Activated T-helper 1 cell treated with Interleukin-2 at 50 U/mL for 16 hours (primary cell): ENCODE measurements around the gene ACSF3.

Experiments
- DNase-seq: peaks from one replicate; pipeline ENCODE4 v3.0.0-alpha.2; 2020; ENCODE audit warnings: low read depth

The ACSF3 gene

DNA sequence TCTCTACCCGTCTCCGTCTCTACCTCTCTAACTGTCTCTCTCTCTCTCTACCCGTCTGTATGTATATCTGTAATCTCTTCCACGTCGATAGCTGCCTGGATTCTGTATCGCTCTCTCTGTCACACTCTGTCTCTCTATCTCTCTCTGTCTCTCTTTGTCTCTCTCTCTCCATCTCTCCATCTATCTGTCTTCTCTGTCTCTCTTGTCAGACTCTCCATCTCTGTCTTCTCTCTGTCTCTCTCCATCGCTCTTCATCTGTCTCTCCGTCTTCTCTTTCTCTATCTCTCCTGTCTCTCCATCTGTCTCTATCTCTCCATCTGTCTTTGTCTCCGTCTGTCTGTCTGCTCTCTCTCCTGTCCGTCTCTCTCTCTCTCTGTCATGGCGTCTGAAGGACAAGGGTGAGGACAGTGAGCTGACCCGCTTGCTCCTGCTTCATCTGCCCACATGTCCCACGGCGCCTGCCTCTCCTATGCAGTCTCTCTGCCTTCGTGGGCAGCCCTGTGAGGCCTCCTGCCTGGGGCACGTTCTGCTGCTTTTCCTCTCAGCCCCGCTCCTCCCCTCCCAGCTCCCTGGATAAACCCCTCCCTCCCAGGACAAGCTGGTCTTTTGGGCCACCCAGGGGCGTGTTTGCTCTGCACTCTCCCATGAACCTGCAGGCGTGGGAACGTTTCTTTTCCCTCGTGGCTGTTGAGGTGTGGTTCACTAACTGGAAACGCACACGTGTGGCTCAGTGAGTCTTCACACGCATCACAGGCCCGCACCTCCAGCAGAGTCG, 18.9 kb downstream of the ACSF3 start:
- no peak for DNase-seq

DNA sequence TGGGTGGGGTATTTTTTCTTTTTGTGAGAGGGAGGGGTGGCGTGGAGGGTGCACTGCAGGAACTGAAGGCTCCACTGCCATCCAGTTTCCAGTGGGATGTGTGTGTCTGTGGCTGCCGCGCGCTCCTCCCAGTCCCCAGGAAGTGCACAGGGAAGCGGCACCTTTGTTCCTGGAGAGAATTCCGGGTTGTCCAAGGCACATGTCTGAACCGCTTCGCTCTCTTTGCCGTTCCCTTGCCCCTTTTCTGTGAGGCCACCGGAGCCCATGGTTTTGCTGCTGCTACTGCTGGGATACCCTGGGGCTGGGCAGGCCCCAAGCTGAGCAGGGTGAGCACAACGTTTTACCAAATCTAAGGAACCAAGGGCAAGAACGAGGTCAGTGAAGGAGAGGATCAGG, 19.5 kb downstream of the ACSF3 start:
- no peak for DNase-seq

DNA sequence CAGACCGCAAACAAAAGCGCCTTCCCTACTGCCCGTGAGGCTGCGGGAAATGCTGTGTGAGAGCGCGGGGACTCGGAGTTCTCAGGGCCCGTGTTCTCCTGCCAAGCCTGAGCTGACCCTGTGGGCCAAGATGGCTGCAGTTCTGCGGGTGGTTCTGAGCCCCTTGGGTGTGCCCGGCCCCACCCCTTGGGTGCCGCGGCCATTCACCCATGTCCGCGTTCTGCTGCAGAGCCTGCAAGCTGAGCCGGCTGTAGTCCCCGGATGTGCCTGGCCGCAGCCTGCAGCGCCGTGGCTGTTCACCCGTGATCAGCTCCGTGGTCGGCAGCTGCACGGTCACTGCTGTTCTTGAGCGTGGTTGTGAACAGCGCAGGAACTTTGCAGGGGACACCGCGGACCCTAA, 20.0 kb downstream of the ACSF3 start:
- DNase-seq, result no peak

DNA sequence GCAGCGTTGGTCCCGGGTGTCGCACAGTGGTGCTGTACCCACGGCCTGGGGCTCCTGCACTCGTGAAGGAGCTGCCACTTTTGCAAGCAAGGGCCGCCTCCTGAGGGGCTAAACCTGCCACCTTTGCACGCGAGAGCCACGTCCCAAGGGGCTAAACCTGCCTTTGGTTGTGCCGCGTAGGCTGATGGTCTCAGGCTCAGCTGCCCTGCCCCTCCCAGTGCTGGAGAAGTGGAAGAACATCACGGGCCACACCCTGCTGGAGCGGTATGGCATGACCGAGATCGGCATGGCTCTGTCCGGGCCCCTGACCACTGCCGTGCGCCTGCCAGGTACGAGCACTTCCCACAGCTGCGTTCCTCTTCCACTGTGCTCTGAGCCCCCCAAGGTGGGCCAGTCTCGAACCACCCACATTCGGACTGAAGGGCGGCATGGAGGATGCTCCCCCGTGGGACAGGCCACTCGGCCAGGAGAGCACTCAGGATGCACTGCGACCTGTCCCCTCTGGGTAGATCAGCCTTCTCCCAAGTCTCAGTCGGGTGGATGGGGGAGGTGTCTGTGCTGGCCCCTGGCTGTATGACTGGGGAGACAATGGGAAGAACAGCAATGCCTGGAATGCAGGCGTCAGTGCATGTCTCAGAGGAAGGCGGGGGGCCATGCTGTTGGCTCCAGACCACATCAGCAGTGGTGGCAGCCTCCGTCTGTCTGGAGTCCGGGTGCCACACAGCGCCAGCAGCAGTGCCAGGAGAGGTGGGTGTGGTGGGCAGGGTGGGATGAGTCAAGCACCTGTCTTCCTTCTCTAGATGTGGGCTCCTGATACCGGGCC, 20.7 kb downstream of the ACSF3 start:
- no peak for DNase-seq

DNA sequence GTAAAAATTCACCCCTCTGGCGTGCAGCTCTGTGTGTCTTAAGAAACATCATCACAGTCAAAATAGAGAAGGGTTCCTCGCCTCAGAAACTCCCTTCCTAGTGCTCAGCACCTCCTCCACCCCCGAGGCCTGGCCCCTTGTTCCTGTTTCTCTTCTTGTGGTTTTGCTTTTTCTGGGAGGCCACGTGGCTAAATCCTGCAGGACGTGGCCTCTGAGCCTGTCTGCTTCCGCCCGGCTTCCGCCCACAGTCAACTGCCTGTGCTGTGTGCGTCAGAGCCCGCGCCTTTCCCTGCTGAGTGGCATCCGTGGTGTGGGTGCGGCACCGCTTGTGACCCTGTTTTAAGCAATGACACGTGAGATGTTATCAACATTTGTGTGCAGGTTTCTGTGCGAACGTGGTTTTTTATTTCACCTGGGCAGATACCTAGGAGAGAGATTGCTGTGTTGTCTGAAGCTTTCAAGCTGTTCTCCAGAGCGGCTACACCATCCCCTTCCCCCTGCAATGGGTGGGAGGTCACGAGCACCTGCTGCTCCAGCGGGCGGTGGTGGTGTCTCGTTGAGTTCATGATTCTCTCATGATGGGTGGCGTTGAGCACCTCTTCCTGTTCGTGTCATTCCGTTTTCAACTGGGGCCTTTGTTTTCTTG, 21.7 kb downstream of the ACSF3 start:
- peak; percentile 87 for DNase-seq

DNA sequence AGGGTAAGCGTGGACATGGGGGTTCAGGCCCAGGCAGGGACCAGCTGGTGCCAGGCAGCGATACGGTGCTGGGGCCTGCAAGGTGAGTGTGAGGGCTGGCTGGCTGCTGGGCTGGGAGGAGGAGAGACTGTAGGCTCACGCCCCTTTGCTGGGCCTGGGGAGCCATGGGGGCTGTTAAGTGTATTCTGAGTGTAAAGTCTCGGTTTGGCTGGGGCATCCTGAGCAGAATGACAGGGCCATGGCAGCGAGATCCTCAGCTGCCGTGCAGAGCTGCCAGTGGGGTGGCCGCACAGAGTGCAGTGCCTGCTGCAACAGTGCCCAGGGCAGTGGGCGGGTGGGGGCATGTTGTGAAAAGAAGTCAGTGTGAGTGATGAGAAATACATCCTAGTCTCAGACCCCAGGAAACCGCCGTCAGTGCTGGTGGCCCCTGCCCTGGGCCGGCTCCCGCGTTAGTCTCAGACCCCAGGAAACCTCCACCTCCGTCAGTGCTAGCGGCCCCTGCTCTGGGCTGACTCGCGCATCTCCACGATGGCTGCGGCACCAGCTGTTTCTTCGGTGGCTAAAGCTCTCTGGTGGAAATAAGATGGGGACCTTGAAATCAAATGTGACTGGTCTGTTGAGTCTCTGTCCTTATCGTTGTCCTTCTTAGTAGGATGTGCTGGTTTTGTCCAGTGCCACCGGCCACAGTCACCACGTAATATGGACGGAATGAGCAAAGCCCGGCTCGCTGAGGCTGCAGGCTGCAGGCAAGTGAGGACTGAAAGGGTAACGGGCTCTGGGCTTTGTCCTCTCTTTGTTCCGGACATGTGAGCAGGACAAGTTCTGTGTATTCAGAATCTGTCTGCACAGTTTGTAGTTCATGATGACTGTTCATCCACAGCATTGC, 22.9 kb downstream of the ACSF3 start:
- DNase-seq, result no peak

DNA sequence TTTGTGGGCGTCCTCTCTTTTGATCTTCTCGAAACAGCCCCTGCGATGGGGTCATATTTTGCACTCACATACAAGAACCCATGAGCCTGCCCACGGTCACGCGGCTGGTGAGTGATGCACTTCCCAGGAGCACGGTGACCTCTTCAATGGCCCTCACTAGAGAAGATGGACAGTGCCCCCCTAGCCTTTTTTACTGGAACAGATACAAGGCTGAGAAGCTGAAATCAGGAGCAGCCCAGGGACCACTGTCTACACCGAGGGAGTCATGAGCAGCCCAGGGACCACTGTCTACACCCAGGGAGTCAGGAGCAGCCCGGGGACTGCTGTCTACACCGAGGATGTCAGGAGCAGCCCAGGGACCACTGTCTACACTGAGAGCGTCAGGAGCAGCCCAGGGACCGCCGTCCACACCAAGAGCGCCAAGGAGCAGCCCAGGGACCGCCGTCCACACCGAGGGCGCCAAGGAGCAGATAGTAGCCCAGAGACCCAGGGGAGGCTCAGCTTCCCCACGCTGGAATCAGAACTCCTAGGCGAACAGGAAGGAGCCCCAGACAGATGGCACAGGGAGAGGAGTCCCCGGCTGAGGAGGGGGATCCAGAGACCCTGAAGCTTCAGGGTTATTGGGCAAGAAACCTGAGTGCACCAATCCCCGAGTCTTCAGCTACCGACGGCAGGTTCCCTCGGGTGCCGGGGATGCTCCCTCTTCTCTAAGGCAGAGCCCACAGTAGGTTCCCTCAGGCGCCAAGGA, 23.7 kb downstream of the ACSF3 start:
- DNase-seq, result no peak

DNA sequence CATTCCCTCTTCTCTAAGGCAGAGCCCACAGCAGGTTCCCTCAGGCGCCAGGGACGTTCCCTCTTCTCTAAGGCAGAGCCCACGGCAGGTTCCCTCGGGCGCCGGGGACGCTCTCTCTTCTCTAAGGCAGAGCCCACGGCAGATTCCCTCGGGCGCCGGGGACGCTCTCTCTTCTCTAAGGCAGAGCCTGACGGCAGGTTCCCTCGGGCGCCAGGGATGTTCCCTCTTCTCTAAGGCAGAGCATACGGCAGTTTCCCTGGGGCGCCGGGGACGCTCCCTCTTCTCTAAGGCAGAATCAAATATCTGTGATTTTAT, 24.3 kb downstream of the ACSF3 start:
- no peak for DNase-seq

DNA sequence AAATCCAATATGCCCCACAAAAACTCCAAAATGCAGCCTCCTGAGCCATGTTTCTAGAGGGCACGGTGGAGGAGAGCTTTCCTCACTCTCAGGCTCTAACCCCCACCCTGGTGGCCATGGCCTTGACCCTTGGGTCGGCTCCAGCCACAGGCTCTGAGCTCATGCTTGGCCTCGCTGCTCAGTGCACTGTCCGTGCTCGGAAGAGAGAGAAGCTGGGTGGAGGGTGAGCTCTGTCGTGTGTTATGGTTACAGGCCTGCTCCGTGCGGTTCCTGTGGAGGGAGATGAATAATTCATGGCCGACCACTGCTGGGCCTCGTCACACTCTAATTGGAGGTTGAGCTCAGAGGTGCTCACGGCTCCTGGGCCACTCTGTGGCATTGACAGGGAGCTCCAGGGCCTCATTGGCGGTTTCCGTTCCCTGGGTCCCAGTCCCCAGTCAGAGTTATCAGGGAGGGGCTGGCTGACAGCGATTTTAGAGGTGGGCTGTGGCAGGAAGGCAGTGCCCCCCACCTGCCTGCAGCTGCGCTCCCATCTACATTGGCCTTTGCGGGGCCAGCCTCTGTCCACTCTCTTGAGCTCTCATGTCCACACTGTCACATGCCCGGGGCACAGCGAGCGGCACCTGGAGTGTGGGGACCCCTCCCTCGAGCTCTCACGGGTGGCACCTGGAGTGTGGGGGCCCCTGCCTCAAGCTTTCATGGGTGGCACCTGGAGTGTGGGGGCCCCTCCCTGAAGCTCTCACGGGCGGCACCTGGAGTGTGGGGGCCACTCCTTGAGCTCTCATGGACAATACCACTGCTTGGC, 24.9 kb downstream of the ACSF3 start:
- DNase-seq, result no peak

DNA sequence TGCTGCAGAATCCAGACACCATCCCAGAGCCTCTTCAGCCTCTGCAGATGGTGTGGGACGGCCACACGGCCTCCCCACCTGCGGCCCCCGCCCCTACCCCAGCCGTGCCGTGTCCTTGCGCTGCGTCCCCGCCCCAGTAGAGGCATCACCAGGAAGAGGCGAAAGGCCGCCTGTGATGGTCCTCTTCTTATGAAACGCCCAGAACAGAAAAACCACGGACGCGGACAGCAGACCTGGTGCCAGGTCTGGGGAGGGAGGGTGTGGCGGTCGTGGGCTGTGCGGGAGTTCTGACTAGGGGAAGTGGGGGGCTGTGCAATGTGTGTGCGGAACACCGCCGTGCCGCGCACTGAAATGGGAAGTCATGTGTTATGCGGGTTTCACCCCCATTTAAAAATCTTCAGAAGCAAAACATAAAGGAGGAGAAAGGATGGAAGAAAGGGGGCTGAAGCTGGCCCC, 25.5 kb downstream of the ACSF3 start:
- no peak for DNase-seq

DNA sequence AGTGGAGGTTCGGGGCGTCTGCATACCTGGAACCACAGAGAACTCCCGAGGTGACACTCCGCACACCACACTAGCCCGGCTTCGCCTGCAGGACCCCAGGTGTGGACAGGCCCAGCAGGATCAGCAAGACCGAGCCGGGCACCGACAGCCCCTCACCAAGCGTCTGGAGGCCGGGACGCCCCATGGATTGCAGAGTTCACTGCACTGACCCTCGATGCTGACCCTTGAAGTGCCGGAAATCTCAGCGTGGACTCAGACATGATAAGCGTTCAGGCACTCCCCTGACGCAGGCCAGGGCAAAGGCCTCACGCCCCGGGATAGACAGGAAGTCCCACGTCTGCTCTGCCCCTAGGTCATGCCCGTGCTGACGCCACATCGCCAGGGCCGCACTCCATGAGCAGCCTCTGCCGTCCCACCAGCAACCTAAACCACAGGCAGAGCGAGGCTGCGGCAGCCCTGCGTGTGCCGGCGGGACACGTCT, 26.0 kb downstream of the ACSF3 start:
- no peak for DNase-seq

DNA sequence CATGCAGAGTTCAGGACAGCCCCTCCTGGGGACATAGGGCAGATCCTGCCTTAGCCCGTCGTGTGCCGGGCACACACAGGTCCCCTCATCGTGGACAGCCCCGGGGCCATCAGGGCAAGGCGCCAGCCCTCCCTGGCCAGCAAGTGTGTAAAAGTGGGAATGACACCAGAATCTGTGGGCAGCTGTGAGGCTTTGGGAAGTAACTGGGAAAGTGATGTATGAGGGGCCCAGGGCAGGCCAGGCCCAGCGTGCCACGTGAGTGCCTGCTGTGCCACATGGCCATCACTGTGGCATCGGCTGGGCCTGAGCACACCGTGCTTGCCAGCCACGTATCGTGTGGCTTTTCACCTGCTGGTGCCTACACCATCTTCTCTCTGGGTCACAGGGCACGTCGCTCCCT, 26.6 kb downstream of the ACSF3 start:
- no peak for DNase-seq

DNA sequence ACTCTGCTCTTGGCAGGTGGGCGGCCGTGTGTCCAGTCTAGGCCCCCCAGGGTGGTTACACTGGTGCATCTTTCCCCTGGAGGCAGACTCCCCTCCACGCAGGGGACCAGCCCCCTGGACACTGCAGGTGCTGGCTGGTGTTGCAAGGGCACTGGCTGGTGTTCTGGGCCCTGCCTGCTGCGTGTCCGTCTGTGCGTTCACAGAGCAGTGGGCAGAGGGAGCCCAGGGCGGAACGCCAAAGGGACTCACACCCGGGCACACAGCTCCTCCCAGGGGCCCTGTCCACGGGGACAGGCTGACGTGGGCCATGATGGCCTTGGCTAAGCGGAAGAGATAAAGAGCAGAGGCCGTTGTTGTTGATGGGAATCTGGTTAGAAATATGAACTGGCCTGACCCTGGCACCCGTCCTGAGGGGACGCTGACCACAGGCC, 27.3 kb downstream of the ACSF3 start:
- no peak for DNase-seq

DNA sequence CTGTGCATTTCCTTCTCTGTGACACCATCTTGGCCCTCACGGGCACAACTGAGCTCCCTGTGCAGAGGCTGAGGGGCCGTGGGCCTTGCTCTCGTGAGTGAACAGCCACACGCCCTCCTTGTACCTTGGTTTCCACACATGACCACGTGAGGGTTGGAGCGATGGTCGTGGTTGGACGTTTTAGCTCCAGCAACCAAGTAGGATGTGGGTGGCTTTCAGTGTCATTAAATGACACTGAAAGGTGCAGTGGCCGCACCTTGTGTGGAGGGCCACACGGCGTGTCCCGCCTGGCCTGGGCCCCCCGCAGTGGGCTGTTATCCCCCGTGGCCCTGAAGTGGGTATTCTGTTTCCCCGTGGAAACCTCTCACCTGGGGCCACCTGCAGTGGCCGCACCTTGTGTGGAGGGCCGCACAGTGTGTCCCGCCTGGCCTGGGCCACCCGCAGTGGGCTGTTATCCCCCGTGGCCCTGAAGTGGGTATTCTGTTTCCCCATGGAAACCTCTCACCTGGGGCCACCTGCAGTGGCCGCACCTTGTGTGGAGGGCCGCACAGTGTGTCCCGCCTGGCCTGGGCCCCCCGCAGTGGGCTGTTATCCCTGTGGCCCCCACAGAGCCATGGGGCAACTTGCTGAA, 28.2 kb downstream of the ACSF3 start:
- DNase-seq, result no peak

DNA sequence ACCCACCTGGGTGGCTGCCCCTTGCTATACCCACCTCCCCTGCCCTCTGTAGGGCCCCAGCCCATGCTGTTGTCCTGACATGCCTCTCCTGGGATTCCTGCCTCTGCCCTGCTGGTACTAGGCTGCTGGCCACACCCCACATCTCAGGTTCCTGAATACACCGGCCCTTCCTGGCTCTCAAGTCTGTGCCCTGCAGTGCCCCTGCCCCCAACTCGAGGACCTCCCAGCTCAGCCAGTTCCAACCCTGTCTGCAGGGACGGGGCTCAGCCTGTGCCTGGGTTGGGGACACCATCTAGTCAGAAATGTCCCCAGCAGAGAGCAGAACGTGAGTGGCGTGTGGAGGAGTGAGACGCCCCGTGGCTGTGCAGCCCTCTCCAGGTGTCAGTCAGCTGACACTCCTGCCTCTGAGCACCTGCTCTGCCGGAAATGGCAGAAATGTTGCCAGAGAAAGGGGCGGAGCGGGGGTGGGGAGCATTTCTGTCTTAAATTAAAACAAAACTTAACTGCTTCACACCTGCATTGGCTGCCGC, 28.7 kb downstream of the ACSF3 start:
- peak; percentile 59 for DNase-seq

DNA sequence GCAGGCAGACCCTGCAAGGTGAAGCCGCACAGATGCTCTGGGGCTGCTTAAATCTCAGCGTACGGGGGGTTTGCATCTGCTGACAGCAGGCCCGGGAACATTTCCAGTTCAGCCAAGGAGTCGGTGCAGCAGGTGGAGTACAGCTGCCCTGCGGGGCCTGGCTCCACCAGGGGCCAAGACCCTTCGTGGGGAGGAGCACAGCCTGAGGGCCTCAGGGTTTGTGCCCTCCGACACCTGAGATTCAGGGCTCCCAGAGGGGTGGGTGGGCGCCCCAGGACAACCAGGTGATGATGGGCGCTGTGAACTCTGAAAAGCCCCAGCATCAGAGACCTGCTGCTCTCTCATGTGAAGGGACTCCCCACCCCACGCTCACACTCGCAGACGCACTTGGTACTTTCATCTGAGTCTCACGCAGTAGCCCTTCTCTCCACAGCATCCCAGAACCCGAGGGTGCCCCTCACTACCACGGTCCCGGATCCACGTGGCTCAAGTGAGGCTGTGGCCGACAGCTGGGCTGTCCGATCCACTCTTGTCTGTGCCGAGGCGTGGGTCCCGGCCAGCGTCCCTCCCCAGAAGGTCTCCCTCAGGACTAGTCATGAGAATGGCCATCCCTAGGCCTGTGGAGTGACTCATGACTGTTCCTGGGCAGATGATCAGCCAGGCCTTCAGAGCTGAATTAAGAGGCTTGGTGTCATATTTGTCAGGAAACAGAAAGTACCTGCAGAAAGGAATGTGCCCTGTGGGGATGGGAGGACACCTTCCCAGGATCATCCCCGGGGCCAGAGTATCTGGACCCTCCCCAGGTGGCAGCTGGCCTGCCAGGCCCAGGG, 29.6 kb downstream of the ACSF3 start:
- no peak for DNase-seq

DNA sequence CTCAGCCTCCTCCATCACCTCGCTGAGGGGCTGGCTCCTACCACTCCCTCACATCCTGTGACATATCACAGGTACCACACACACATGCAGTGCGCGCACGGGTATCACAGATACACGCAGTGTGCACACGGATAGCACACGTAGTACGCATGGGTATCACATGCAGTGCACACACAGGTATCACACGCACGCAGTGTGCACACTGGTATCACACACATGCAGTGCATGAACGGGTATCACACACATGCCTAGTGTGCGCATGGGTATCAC, 30.1 kb downstream of the ACSF3 start:
- DNase-seq, result no peak

DNA sequence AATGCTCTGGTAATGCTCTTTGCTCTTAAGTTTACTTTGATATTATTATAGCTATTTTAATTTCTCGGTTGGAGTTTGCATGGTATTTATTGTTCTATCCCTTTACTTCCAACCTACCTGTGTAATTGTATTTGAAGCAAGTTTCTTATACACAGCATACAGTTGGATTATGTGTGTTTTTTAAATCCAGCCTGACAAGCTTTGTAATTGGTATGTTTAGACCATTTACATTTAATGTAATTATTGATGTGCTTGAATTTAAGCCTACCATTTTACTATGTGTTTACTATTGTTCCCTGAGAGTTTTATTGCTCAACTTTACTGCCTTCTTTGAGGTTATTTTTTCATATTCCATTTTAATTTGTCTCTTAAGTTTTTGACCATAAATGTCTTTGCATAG, 35.7 kb downstream of the ACSF3 start:
- DNase-seq, result no peak

DNA sequence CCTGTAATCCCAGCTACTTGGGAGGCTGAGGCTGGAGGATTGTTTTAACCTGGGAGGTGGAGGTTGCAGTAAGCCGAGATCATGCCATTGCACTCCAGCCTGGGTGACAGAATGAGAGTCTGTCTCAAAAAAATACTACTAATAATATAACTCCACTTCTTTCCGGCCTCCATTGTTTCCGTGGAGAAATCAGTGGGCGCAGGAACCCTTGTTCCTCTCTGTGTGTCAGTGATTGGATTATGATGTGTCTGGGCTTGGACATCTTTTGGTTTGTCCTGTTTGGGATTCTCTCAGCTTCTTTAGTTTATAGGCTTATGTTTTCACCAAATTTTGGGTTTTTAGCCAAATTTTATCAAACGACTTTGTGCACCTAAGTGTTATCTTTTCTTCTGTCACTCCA, 36.8 kb downstream of the ACSF3 start:
- no peak for DNase-seq
